GM12801 (cell line): ENCODE measurements around the gene SLC6A13.

Experiments
- TF ChIP-seq, protein P1 (sequence below): IDR thresholded peaks from one replicate; pipeline ENCODE4 v1.5.1; 2011; ENCODE audit warnings: control low read depth; ENCODE audit not compliant: insufficient read length; ENCODE audit errors: extremely low read depth

Gene SLC6A13

DNA sequence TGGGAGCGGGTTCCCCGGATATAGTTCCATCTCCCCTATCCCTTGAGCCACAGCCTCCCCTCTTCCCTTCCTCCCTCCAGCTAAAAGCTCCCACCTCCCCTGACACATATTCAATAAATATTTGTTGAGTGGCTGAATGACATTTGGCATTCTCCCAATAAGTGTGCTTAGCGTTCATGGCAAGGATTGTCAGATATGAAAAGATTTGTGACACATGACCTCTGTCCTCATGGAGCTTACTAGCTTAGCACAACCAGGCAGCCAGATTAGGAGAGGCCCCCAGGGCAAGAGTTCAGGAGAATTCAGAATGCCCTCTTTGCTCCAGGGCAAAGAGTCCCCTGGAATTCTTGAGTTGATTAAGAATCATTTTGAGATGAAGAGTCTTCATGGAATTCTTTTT is 26.2 kb downstream of the SLC6A13 start:
- TF ChIP-seq, protein P1, sequence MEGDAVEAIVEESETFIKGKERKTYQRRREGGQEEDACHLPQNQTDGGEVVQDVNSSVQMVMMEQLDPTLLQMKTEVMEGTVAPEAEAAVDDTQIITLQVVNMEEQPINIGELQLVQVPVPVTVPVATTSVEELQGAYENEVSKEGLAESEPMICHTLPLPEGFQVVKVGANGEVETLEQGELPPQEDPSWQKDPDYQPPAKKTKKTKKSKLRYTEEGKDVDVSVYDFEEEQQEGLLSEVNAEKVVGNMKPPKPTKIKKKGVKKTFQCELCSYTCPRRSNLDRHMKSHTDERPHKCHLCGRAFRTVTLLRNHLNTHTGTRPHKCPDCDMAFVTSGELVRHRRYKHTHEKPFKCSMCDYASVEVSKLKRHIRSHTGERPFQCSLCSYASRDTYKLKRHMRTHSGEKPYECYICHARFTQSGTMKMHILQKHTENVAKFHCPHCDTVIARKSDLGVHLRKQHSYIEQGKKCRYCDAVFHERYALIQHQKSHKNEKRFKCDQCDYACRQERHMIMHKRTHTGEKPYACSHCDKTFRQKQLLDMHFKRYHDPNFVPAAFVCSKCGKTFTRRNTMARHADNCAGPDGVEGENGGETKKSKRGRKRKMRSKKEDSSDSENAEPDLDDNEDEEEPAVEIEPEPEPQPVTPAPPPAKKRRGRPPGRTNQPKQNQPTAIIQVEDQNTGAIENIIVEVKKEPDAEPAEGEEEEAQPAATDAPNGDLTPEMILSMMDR: no peak

DNA sequence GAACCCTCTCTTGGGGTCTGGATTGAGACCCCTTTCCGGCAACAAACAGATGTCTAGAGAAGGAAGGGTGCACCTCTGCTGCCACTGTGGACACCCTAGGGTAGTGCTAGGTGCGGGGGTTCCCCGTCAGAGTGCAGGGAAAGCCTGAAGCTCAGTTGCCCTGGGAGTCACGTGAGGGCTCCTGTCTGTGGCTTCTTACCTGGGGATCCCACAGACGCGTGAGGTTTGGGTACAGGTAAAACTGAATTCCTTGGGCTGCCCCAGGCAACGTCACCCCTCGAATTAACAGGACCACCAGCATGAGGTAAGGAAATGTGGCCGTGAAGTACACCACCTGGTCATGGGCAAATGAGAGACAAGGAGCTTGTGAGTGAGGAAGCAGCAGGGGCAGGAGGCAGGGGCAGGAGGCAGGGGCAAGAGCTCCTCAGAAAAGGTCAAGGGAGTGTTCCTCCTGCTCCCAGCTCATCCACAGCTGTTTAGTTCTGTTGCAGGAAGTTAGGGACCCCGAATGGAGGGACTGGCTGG is 27.7 kb downstream of the SLC6A13 start:
- TF ChIP-seq, protein P1: no peak

GRCh38 chr12:234019-234418 is 28.6 kb downstream of the SLC6A13 start:
- TF ChIP-seq, protein P1: no peak

DNA sequence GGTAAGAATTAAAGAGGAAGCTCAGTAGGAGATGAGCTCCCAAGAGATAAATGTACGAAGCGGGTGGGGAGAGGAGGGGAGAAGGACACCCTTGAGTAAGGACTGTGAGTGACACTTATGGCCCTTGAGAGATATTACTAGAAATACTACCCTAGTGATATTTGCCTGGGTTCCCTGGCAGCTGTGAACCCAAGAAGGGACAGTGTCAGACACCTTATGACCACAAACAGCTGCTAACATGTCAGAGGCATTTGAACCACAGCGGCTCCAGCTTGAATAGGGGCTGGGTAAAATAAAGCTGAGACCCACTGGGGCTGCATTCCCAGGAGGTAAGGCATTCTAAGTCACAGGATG is 29.0 kb downstream of the SLC6A13 start:
- TF ChIP-seq, protein P1: no peak

- TF ChIP-seq, protein P1: no peak
Measured at GRCh38 chr12:232731-233614, 29.7 kb downstream of the SLC6A13 start.

- TF ChIP-seq, protein P1: no peak
Measured at GRCh38 chr12:230925-231671, 31.5 kb downstream of the SLC6A13 start.

- TF ChIP-seq, protein P1: no peak
Measured at GRCh38 chr12:229441-230191, 33.0 kb downstream of the SLC6A13 start.
